Spleen (tissue), 7 donors: ENCODE data around the gene SAMD8.

Source experiments
- POLR2A ChIP-seq, 3 donors: fragments of 450-650 bp; IDR thresholded peaks; one replicate each; pipeline ENCODE4 v1.5.1; 2017; ENCODE audit warnings: antibody characterized with exemption in 3 of 3, mild to moderate bottlenecking in 1 of 3
- TF ChIP-seq, protein P1 (sequence below), 11 experiments: fragments of 200-600 bp in 7 of 11; fragments of 450-650 bp in 4 of 11; sonication (generic) in 4 of 11; IDR thresholded peaks in 8 of 11; conservative IDR thresholded peaks in 3 of 11; 1 replicate in 7 of 11; 2 replicates in 4 of 11; pipeline versions ENCODE4 v1.4.0 to v1.8.0; 2016 to 2021; ENCODE audit warnings: antibody characterized with exemption in 11 of 11, inconsistent platforms in 4 of 11, mild to moderate bottlenecking in 1 of 11
- donor health status: DM: no; HTN: no; CAD: no; lungs with moderate emphysema.
- donor health status: DM: no; HTN: no; CAD: no.
- donor health status: DM: no; HTN: no; CAD: no.

DNA sequence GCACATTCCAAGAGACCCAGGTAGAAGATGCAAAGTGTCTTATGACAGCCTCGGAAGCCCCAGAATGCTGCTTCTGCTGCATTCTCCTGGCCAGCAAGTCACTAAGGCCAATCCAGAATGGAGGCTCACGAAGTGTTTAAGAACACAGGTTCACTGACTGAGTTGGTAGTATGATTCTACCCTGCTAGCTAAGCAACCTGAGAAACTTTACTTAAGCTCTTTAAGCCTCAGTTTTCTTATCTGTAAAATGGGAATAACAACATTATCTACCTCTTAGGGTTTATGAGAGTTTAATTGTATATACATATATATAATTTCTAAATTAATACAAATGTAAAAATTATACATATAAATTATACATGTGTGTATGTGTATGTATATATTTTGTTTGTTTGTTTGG is 22.8 kb upstream of the SAMD8 start:
- TF ChIP-seq, protein P1, sequence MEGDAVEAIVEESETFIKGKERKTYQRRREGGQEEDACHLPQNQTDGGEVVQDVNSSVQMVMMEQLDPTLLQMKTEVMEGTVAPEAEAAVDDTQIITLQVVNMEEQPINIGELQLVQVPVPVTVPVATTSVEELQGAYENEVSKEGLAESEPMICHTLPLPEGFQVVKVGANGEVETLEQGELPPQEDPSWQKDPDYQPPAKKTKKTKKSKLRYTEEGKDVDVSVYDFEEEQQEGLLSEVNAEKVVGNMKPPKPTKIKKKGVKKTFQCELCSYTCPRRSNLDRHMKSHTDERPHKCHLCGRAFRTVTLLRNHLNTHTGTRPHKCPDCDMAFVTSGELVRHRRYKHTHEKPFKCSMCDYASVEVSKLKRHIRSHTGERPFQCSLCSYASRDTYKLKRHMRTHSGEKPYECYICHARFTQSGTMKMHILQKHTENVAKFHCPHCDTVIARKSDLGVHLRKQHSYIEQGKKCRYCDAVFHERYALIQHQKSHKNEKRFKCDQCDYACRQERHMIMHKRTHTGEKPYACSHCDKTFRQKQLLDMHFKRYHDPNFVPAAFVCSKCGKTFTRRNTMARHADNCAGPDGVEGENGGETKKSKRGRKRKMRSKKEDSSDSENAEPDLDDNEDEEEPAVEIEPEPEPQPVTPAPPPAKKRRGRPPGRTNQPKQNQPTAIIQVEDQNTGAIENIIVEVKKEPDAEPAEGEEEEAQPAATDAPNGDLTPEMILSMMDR (IDR thresholded peaks at IDR 0.05 in 8 of 11, conservative IDR thresholded peaks at IDR 0.05 in 3 of 11): no peak
- no peak for TF ChIP-seq POLR2A (IDR thresholded peaks at IDR 0.05)
